Stimulated activated naive CD4-positive, alpha-beta T cell (primary cell): ENCODE results near the gene CPLANE2.
A peak's percentile ranks its signal among the peaks of the same experiment; 100 is the strongest.
"Not testable (repeated sequence)": the region's sequence is repeated elsewhere in the genome, so short reads cannot be mapped to it uniquely, and the experiment has no call there.

Source experiments
- DNase-seq, 6 experiments: peaks; one replicate each; lab custom pipeline; 2025; lab: John Stamatoyannopoulos, UW

CPLANE2 gene

GRCh38 chr1:16248603-16249516, 11.9 kb upstream of the CPLANE2 start:
- no peak for DNase-seq

- DNase-seq = no peak
Measured at GRCh38 chr1:16248007-16248436, 11.0 kb upstream of the CPLANE2 start.

- DNase-seq = no peak
Measured at GRCh38 chr1:16247441-16247840, 10.5 kb upstream of the CPLANE2 start.

- DNase-seq = no peak
Measured at GRCh38 chr1:16246961-16247360, 10.0 kb upstream of the CPLANE2 start.

- DNase-seq = not testable (repeated sequence)
Measured at GRCh38 chr1:16246239-16246638, 9.3 kb upstream of the CPLANE2 start.

GRCh38 chr1:16245476-16246196, 8.7 kb upstream of the CPLANE2 start:
- DNase-seq = no peak

GRCh38 chr1:16244650-16245285, 7.8 kb upstream of the CPLANE2 start:
- no peak for DNase-seq

GRCh38 chr1:16243936-16244649, 7.1 kb upstream of the CPLANE2 start:
- peak; percentile 55 to 75 (median 60) for DNase-seq

- DNase-seq = no peak
Measured at GRCh38 chr1:16243215-16243610, 6.2 kb upstream of the CPLANE2 start.

- DNase-seq = no peak
Measured at GRCh38 chr1:16242556-16243214, 5.7 kb upstream of the CPLANE2 start.

- no peak for DNase-seq
Measured at GRCh38 chr1:16241221-16241708, 4.3 kb upstream of the CPLANE2 start.

GRCh38 chr1:16239972-16240491, 3.0 kb upstream of the CPLANE2 start:
- DNase-seq = no peak

- DNase-seq = no peak
Measured at GRCh38 chr1:16237343-16237830, 404 bp upstream of the CPLANE2 start.

- peak in 5 of 6 experiments; percentile 43 to 78 (median 52) for DNase-seq
Measured at GRCh38 chr1:16235944-16236510, 956 bp downstream of the CPLANE2 start.

GRCh38 chr1:16235347-16235746, 1.6 kb downstream of the CPLANE2 start:
- no peak for DNase-seq

- no peak for DNase-seq
Measured at GRCh38 chr1:16233431-16233830, 3.6 kb downstream of the CPLANE2 start.

- DNase-seq = no peak
Measured at GRCh38 chr1:16232316-16232710, 4.7 kb downstream of the CPLANE2 start.

GRCh38 chr1:16231331-16232315, 5.4 kb downstream of the CPLANE2 start:
- DNase-seq = no peak

GRCh38 chr1:16230744-16231143, 6.2 kb downstream of the CPLANE2 start:
- DNase-seq = no peak
